OCI-LY7 (cell line): ENCODE results near the gene PPP1R26. TPM values are rescaled to one million over a fixed set of nuclear protein-coding genes. Genes with fewer than 3 reads are reported as not detected.

ENCODE experiments used
- BruUV-seq: library from RNA; stranded (reverse); fragments of 400-500 nt; replicated peaks from 2 replicates; lab custom pipeline; 2021; lab: Mats Ljungman, UMichigan
- CTCF ChIA-PET: fragments of 300-600 bp; sonication (Branson Sonifier 250); formaldehyde crosslinking; loops from one replicate; lab custom pipeline; 2022; ENCODE audit warnings: antibody characterized with exemption; ENCODE audit not compliant: unreplicated experiment; lab: Charles Lee
- POLR2A ChIA-PET: fragments of 300-600 bp; sonication (Branson Sonifier 250); formaldehyde crosslinking; loops from one replicate; lab custom pipeline; 2022; ENCODE audit warnings: antibody characterized with exemption; lab: Charles Lee
- DNase-seq: peaks from one replicate; pipeline ENCODE4 v3.0.0-alpha.2; 2015; ENCODE audit warnings: low spot score
- H2AFZ ChIP-seq: fragments of 200-600 bp; sonication (generic), shearing (Covaris generic); 2 replicates; pipeline ENCODE4 v1.6.1; 2014; ENCODE audit warnings: mild to moderate bottlenecking, antibody characterized with exemption, low read length, moderate library complexity
- H3K27ac ChIP-seq: fragments of 200-600 bp; sonication (generic); 2 replicates; pipeline ENCODE4 v1.5.1; 2014; ENCODE audit warnings: mixed run types, low read depth, mild to moderate bottlenecking, moderate library complexity, low read length, inconsistent platforms; ENCODE audit not compliant: poor library complexity, severe bottlenecking
- H3K36me3 ChIP-seq: fragments of 200-600 bp; sonication (generic); 2 replicates; pipeline ENCODE4 v1.6.1; 2014; ENCODE audit warnings: mild to moderate bottlenecking, antibody characterized with exemption, low read length, moderate library complexity, mixed read lengths; ENCODE audit not compliant: insufficient read depth
- H3K4me1 ChIP-seq: fragments of 200-600 bp; sonication (generic); 2 replicates; pipeline ENCODE4 v1.5.1; 2014; ENCODE audit warnings: mild to moderate bottlenecking, low read length; ENCODE audit not compliant: insufficient read depth, poor library complexity, severe bottlenecking
- H3K4me2 ChIP-seq: fragments of 200-600 bp; sonication (generic); 2 replicates; pipeline ENCODE4 v1.6.1; 2014; ENCODE audit warnings: mild to moderate bottlenecking, low read length
- H3K4me3 ChIP-seq: fragments of 200-600 bp; sonication (generic); 2 replicates; pipeline ENCODE4 v1.5.1; 2014; ENCODE audit warnings: mild to moderate bottlenecking, low read depth, low read length; ENCODE audit not compliant: poor library complexity, severe bottlenecking
- H3K79me2 ChIP-seq: fragments of 200-600 bp; sonication (generic); 2 replicates; pipeline ENCODE4 v1.6.1; 2016; ENCODE audit warnings: low read depth, mild to moderate bottlenecking, low read length, moderate library complexity, mixed read lengths; ENCODE audit not compliant: insufficient read depth
- H3K9me2 ChIP-seq: fragments of 200-600 bp; sonication (generic); 2 replicates; pipeline ENCODE4 v1.6.1; 2016; ENCODE audit warnings: mild to moderate bottlenecking, low read length, mixed read lengths; ENCODE audit not compliant: insufficient read depth
- H3K9me3 ChIP-seq: fragments of 200-600 bp; sonication (generic); 2 replicates; pipeline ENCODE4 v1.6.1; 2014; ENCODE audit warnings: mild to moderate bottlenecking, mixed run types, low read length, mixed read lengths
- H4K20me1 ChIP-seq: fragments of 200-600 bp; sonication (generic); 2 replicates; pipeline ENCODE4 v1.6.1; 2014; ENCODE audit warnings: mild to moderate bottlenecking, antibody characterized with exemption, low read length, moderate library complexity, mixed read lengths; ENCODE audit not compliant: insufficient read depth
- CTCF ChIP-seq: fragments of 200-600 bp; sonication (generic); conservative IDR thresholded peaks from 2 replicates; pipeline ENCODE4 v1.5.1; 2014; ENCODE audit warnings: mild to moderate bottlenecking, antibody characterized with exemption, low read length, moderate library complexity, mixed read lengths
- EZH2phosphoT487 ChIP-seq: fragments of 200-600 bp; sonication (generic); IDR thresholded peaks from 2 replicates; pipeline ENCODE4 v1.6.1; 2018; ENCODE audit warnings: low read depth, borderline replicate concordance, mild to moderate bottlenecking, mixed run types, antibody characterized with exemption, low read length, moderate library complexity, mixed read lengths
- intact Hi-C: fragments of 100-400 bp; cut with micrococcal nuclease; formaldehyde crosslinking; loops from one replicate; pipeline ENCODE4 v1.10.0; 2022; ENCODE audit not compliant: unreplicated experiment
- total RNA-seq, 2 experiments: library from RNA; depleted of rRNA in 1 of 2; stranded (reverse); fragments of >200 nt in 1 of 2; shearing (Covaris generic) in 1 of 2; gene quantifications; 2 replicates each; pipeline ENCODE4 v1.2.3, GENCODE V29; 2014 to 2022

Gene PPP1R26
- total RNA-seq, 2 experiments from 2014 or later = 0.21 to 1.5 TPM

GRCh38 chr9:135480071-135480939, 723 bp downstream of the PPP1R26 start:
- DNase-seq = no peak
- Histone ChIP-seq H4K20me1 (no peaks in the 10 kb centered on the region), H3K36me3 (no peaks in the 10 kb centered on the region), H3K4me2 (peak overlapping the region; percentile 28; the same call in 1 of the 2 replicates), H3K9me3 (no peaks in the 10 kb centered on the region), H3K9me2 (no peaks in the 10 kb centered on the region), H3K4me3 (peak overlapping the region; percentile 48), H3K27ac (no peak overlapping the region), H3K79me2 (no peaks in the 10 kb centered on the region), H3K4me1 (no peaks in the 10 kb centered on the region), H2AFZ (no peak overlapping the region)
- intact Hi-C loops = no loop called here
- CTCF ChIA-PET = no interaction called here
- POLR2A ChIA-PET = no interaction called here
- no peak for TF ChIP-seq CTCF
- no peak for TF ChIP-seq EZH2phosphoT487
- no TSS peak for BruUV-seq

GRCh38 chr9:135480940-135481310, 1.3 kb downstream of the PPP1R26 start:
- intact Hi-C loops = no loop called here
- H3K9me2 ChIP-seq = no peaks in the 10 kb centered on the region
- BruUV-seq = no TSS peak
- H3K36me3 ChIP-seq = no peaks in the 10 kb centered on the region
- no peak overlapping the region for H3K27ac ChIP-seq
- ChIA-PET POLR2A (no interaction called here), CTCF (no interaction called here)
- no peaks in the 10 kb centered on the region for H4K20me1 ChIP-seq
- H3K4me3 ChIP-seq = peak overlapping the region; percentile 48
- H3K4me1 ChIP-seq = no peaks in the 10 kb centered on the region
- TF ChIP-seq CTCF (no peak), EZH2phosphoT487 (no peak)
- H3K4me2 ChIP-seq = peak overlapping the region; percentile 28; the same call in 1 of the 2 replicates
- no peak overlapping the region for H2AFZ ChIP-seq
- no peaks in the 10 kb centered on the region for H3K79me2 ChIP-seq
- DNase-seq = no peak
- H3K9me3 ChIP-seq = no peaks in the 10 kb centered on the region
